Epidermal melanocyte (primary cell): ENCODE data around the gene MED12.
A peak's percentile ranks its signal among the peaks of the same experiment; 100 is the strongest.
"Not testable (repeated sequence)": the region's sequence is repeated elsewhere in the genome, so short reads cannot be mapped to it uniquely, and the experiment has no call there.

Source experiments
- DNase-seq: peaks from one replicate; pipeline ENCODE4 v3.0.0; 2011; ENCODE audit warnings: low spot score; ENCODE audit not compliant: insufficient read length

The MED12 gene

DNA sequence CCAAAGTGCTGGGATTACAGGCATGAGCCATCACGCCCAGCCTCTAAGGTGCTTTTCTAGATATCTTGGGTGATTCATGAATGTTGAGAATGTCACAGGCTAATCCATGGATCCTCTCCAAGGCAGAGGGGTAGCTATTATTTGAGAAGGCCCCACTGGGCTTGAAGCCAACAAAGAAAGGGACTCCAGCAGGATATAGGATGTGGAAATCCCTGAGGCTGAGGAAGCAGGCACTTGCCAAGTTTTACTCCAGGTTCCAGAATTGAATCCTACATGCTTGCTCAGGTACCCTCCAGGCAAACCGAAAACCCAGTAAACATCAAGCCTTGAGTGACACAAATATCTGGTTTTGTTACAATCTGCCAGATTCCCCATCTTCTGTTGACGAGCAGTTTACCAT, 42.1 kb downstream of the MED12 start:
- DNase-seq, result no peak

- no peak for DNase-seq
Measured at GRCh38 chrX:71162981-71163380, 44.6 kb downstream of the MED12 start.

- DNase-seq, result no peak
Measured at GRCh38 chrX:71164071-71164470, 45.7 kb downstream of the MED12 start.

GRCh38 chrX:71166461-71166860, 48.1 kb downstream of the MED12 start:
- no peak for DNase-seq

GRCh38 chrX:71167031-71167781, 48.8 kb downstream of the MED12 start:
- DNase-seq, result no peak

- no peak for DNase-seq
Measured at GRCh38 chrX:71168134-71168533, 49.7 kb downstream of the MED12 start.

GRCh38 chrX:71169586-71169985, 51.2 kb downstream of the MED12 start:
- DNase-seq, result no peak

GRCh38 chrX:71170660-71171059, 52.3 kb downstream of the MED12 start:
- no peak for DNase-seq

DNA sequence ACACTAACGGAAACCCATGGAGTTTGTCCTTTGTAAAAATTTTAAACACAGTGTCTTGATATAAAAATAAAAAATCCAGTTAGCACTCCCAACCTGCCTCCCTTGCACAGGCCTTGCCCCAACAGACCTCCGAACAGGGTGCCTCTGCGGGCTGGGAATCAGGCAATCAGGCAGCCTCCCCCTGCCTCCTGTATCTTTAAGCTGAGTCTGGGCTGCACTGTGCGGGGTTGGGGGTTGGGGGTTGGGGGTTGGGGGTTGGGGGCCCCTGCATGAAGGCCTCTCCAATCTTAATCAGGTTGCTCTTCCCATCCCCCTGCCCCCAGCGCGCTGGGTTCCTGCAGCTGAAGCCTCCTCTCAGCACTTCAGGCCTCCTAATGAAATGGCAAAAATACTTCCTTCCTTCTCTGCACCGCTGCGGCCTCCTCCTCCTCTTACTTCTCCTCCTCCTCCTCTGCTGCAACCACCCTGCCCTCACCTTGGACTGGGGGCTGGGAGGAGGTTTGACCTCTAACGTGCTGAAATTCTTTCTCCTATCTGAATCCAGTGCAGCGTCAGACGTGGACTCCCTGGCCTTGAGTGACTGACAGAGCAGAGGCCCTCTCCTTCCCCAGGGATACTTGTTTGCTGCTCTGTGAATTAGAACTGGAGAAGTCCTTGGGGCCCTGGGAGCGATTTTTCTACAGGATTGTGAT, 52.9 kb downstream of the MED12 start:
- DNase-seq, result no peak

DNA sequence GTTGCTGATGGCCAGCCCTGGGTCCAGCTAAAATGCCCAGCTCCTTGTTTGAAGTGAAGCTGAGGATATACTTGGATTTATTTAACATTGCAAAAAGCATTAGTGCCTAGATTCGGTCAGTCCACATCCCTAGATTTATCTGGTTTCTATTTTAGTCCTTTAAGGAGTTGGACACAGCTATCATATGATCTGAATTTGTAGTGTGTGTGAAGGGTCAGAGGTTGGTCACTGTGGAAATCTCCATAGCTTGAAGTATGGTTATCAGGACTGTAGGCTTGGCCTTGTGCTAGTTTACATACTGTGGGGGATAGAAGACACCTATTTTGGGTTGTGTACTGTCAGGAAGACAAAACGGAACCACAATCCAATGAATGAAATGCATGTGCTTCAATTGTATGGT, 55.0 kb downstream of the MED12 start:
- DNase-seq, result no peak

DNA sequence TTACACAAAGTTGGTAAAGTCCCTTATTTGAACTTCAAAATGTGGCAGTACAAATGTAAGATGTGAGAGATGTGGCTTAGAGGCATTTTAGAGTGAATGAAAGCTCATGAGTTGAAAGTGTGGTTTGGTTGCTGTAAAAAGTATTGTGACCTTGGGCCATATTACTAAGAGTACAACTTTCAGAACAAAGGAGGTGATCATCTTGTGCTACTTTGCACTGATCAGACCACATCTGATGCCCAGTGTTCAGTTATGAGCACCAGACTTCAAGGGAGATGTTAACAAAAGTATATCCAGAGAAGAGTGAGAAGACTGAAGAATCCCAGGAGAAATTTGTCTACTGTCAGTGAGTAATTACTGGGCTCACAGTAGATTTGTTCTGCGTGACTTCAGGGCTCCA, 56.4 kb downstream of the MED12 start:
- no peak for DNase-seq

DNA sequence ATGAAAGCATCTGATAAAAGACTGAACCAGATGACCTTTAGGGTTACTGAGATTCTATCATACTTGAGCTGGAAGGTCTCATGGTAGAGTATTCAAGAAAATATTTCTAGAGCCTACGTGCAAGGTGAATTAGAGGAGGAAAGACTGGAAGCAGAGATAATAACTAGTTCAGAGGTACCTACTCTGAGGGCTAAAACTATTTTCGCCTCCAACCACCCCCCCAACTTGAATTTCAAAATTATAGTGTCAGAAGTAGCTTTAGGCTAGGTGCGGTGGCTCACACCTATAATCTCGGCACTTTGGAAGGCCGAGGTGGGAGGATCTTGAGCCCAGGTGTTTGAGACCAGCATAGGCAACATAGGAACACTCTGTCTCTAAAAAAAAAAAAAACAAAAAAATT, 57.1 kb downstream of the MED12 start:
- no peak for DNase-seq

- no peak for DNase-seq
Measured at GRCh38 chrX:71177327-71177726, 58.9 kb downstream of the MED12 start.

GRCh38 chrX:71178908-71179307, 60.5 kb downstream of the MED12 start:
- peak; percentile 30 for DNase-seq

DNA sequence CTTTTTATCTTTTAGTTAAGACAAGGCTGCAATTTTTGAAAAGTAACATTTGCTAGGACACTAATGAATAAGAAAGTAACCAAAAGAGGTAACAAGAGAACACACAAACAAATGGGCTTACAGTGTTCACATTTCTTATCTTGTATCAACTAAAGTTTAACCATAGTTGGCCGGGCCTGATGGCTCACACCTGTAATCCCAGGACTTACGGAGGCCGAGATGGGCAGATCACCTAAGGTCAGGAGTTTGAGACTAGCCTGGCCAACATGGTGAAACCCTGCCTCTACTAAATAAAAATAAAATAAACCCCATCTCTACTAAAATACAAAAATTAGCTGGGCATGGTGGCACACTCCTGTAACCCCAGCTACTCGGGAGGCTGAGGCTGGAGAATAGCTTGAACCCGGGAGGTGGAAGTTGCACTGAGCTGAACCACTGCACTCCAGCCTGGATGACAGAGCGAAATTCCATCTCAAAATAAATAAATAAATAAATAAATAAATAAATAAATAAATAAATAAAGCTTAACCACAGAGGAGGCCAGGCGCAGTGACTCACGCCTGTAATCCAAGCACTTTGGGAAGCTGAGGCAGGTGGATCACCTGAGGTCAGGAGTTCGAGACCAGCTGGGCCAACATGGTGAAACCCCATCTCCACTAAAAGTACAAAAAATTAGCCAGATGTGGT, 62.3 kb downstream of the MED12 start:
- not testable (repeated sequence) for DNase-seq

GRCh38 chrX:71181558-71181909, 63.1 kb downstream of the MED12 start:
- DNase-seq, result no peak

DNA sequence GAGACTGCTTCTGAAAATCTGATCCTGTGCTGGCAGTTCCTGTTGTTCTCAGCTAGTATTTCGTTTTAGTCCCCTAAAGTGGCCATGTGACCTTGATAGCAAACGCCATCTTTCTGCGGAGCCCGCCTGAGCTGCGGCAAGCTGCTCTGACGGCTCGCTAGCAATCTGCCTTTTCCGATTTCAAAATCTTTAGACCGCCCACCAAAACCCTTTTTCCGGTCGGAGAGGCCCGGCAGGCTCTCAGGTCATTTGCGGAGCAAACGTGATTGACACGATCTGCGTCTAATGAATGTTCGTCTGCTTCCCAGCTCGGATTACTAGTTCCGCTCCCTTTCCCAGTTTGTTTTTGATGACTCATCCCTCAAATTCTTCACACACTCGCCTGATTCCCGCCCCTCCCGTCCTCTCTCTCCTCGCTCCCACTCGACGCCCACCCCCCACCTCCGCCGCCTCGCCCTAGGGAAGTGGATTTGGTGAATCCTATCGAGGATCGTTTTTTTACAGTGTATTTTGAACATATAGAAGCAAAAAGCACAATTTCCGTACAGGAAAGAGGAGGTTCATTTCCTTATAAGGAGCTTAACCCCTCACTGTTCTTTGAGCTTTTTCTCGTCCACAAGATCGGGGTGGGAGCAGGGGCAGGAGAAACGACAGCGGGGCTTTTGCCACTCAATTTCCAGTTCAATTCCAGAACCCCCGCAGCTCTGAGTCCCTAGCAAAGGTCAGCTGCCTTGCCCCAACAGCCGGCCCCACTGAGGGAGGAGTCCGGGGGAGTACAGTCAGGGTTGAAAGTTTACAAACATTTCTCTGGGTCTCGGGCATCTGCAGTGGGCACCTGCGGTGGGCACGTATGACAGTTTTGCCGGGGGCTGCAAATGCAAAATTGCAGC, 63.8 kb downstream of the MED12 start:
- DNase-seq, result peak; percentile 69

DNA sequence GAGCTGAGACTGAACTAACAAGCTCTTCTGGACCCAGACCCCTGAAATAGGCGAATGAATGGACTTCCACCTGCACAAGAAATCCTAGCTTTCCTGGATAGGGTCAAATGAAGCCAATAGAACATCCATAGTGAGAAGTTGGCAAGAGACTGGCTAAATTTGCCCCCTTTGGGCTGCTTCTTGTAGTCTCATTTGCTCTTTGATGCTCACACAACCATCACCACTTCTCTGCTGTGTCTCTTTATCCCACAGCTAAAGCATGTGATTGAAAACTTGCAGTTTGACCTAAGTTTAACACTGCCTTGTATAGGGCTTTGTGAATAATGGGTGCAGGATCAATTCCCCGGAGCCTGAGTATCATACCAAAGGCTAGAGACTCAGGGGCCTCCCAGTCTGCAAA, 64.5 kb downstream of the MED12 start:
- DNase-seq, result no peak

- no peak for DNase-seq
Measured at GRCh38 chrX:71183341-71183740, 64.9 kb downstream of the MED12 start.

- DNase-seq, result no peak
Measured at GRCh38 chrX:71184092-71184491, 65.7 kb downstream of the MED12 start.

- no peak for DNase-seq
Measured at GRCh38 chrX:71184803-71185495, 66.6 kb downstream of the MED12 start.
